Stimulated activated CD4-positive, alpha-beta T cell treated with anti-CD3 and anti-CD28 coated beads, Interleukin-1b, Interleukin-23, amount 100 ng/mL, for 24 hours (primary cell): ENCODE data around the gene CBFA2T2.

Experiments
- DNase-seq, 4 experiments: peaks; one replicate each; pipeline ENCODE4 v3.0.0-alpha.2; 2020; ENCODE audit warnings: low read depth in 4 of 4, low spot score in 1 of 4

Gene CBFA2T2

GRCh38 chr20:33650111-33650752 lies 160.3 kb downstream of the CBFA2T2 start:
- no peak for DNase-seq

GRCh38 chr20:33650753-33651561 lies 161.1 kb downstream of the CBFA2T2 start:
- DNase-seq: no peak

GRCh38 chr20:33651562-33652048 lies 161.7 kb downstream of the CBFA2T2 start:
- no peak for DNase-seq

- no peak for DNase-seq
Measured at GRCh38 chr20:33653218-33653899, 163.5 kb downstream of the CBFA2T2 start.

GRCh38 chr20:33653900-33654596 lies 164.2 kb downstream of the CBFA2T2 start:
- no peak for DNase-seq

- no peak for DNase-seq
Measured at GRCh38 chr20:33654680-33655161, 164.8 kb downstream of the CBFA2T2 start.

GRCh38 chr20:33655164-33655563 lies 165.3 kb downstream of the CBFA2T2 start:
- no peak for DNase-seq

GRCh38 chr20:33656010-33656782 lies 166.3 kb downstream of the CBFA2T2 start:
- DNase-seq: no peak

- DNase-seq: no peak
Measured at GRCh38 chr20:33656783-33657703, 167.1 kb downstream of the CBFA2T2 start.

- DNase-seq: no peak
Measured at GRCh38 chr20:33657704-33658095, 167.8 kb downstream of the CBFA2T2 start.

GRCh38 chr20:33658510-33658909 lies 168.6 kb downstream of the CBFA2T2 start:
- DNase-seq: no peak

- DNase-seq: no peak
Measured at GRCh38 chr20:33658929-33659328, 169.0 kb downstream of the CBFA2T2 start.

GRCh38 chr20:33659341-33660034 lies 169.6 kb downstream of the CBFA2T2 start:
- DNase-seq: no peak

GRCh38 chr20:33660035-33660684 lies 170.3 kb downstream of the CBFA2T2 start:
- DNase-seq: no peak

GRCh38 chr20:33660685-33661058 lies 170.8 kb downstream of the CBFA2T2 start:
- no peak for DNase-seq

GRCh38 chr20:33662172-33662571 lies 172.3 kb downstream of the CBFA2T2 start, which contains the start of gene C20orf144:
C20orf144 (plus strand) TSS chr20:33662327; CDS start chr20:33662346, 19 bp downstream.
- DNase-seq: no peak

- peak; percentile 69 to 85 (median 77) for DNase-seq
Measured at GRCh38 chr20:33663161-33664084, 173.5 kb downstream of the CBFA2T2 start.
